Measurements from ENCODE around the gene RNASE9. TPM values are rescaled to one million over a fixed set of nuclear protein-coding genes. Genes with fewer than 3 reads are reported as not detected.
A peak's percentile ranks its signal among the peaks of the same experiment; 100 is the strongest.

The RNASE9 gene
- total RNA-seq (not detected), polyA plus RNA-seq (ENCODE audit: insufficient read depth, low read depth, low replicate concordance) (not detected)
- long read RNA-seq, donor 1, result 0 reads
- long read RNA-seq, donor 2, result 0 reads
- long read RNA-seq, donor 3, result 0 reads
- long read RNA-seq, donor 4, result 0 reads
- long read RNA-seq, donor 5, result 0 reads
- long read RNA-seq, donor 6, result 0 reads
- long read RNA-seq, donor 7, result 0 reads
- long read RNA-seq, donor 8, result 0 reads
- long read RNA-seq, donor 9, result 0 reads
- long read RNA-seq, donor 10, result 0 reads

DNA sequence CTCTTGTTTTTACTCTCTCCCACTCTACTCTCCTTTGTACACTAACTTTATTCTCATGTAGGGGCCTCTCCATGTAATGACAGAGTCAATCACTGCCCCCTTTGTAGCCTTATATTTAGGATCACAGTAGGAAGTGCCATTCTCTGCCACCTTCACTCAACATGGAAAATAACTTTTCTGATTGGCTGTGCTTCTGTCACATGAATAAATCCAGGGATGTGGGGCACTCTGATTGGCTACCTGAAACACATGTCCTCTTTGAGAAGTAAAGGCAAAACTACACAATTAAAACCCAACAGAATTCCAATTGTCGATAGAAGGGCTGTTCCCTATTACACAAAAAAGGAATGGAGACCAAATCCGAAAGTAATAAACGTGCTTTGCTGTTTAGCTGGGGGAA, at the start of gene RNASE9:
Gene RNASE9, minus strand, starts transcription at position 87 of the 400 bp plus-strand sequence.
- DNase-seq, result no peak
- H3K9ac ChIP-seq (ENCODE audit: low read length in 3 of 3), result no peak within 1 kb of the TSS
- no peaks in the 10 kb centered on the region for H3K9me3 ChIP-seq (ENCODE audit: control insufficient read depth in 2 of 3, insufficient read depth in 1 of 3, low read length in 3 of 3)
- FAIRE-seq, result no peak
- intact Hi-C loops (cut with DNase I), result no loop called here
- no peaks in the 10 kb centered on the region for H3K36me3 ChIP-seq (ENCODE audit: control insufficient read depth in 2 of 3, insufficient read depth in 3 of 3, low read length in 3 of 3)
- no peaks in the 10 kb centered on the region for H3K27me3 ChIP-seq (ENCODE audit: control insufficient read depth, insufficient read depth, low read length)
- TF ChIP-seq, protein P1, sequence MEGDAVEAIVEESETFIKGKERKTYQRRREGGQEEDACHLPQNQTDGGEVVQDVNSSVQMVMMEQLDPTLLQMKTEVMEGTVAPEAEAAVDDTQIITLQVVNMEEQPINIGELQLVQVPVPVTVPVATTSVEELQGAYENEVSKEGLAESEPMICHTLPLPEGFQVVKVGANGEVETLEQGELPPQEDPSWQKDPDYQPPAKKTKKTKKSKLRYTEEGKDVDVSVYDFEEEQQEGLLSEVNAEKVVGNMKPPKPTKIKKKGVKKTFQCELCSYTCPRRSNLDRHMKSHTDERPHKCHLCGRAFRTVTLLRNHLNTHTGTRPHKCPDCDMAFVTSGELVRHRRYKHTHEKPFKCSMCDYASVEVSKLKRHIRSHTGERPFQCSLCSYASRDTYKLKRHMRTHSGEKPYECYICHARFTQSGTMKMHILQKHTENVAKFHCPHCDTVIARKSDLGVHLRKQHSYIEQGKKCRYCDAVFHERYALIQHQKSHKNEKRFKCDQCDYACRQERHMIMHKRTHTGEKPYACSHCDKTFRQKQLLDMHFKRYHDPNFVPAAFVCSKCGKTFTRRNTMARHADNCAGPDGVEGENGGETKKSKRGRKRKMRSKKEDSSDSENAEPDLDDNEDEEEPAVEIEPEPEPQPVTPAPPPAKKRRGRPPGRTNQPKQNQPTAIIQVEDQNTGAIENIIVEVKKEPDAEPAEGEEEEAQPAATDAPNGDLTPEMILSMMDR (IDR thresholded peaks at IDR 0.05; ENCODE audit: borderline replicate concordance, extremely low read depth, insufficient read depth), result no peak
- no peak within 1 kb of the TSS for H3K27ac ChIP-seq (ENCODE audit: low read depth in 2 of 2, low read length in 2 of 2)
- H3K4me3 ChIP-seq (ENCODE audit: low read length in 3 of 3), result no peak within 1 kb of the TSS
- no peaks in the 10 kb centered on the region for H3K4me1 ChIP-seq (ENCODE audit: control insufficient read depth in 2 of 3, insufficient read depth in 2 of 3, low read depth in 1 of 3, low read length in 3 of 3)

DNA sequence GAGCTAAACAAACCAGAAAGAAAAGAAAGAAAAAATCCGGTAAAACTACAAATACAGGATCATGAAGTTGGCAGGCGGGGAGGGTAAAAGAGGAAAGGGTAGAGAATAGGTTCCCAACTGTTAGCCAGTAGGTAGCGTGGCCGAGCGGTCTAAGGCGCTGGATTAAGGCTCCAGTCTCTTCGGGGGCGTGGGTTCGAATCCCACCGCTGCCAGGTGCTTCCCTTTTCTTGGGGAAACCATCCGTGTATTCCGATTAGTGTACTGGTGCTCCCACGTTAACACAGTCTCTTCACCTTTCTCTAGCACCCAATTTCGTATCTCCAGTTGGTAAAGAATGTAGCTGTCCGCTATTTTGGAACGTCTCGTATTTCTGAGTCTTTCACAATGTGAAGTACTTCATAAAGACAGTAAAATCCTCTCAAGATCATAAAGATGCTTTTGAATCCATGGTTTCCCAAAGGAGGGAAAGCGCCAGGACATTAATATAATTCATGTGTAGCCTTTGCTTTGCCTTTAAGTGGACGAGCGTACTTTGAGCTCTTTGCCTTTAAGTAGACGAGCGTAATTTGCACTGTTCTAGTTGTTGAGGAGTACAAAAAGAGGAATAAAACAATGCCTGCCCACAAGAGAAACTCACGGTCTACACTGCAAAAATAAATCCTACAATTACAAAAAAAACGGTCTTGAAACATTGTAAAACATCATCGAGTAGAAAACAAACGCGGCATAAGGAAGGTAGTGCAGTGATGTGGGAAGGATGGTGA, 49.3 kb upstream of the RNASE9 start:
- FAIRE-seq, result no peak
- peak overlapping the region in 1 of 2 donors; percentile 24 for H3K27ac ChIP-seq (ENCODE audit: low read depth in 2 of 2, low read length in 2 of 2)
- H3K9me3 ChIP-seq (ENCODE audit: control insufficient read depth in 2 of 3, insufficient read depth in 1 of 3, low read length in 3 of 3), result no peaks in the 10 kb centered on the region
- no peaks in the 10 kb centered on the region for H3K27me3 ChIP-seq (ENCODE audit: control insufficient read depth, insufficient read depth, low read length)
- peaks cover 0 to 6% (median 0%) of the 10 kb centered on the region in 3 donors for H3K4me1 ChIP-seq (ENCODE audit: control insufficient read depth in 2 of 3, insufficient read depth in 2 of 3, low read depth in 1 of 3, low read length in 3 of 3)
- intact Hi-C loops (cut with DNase I), result loop anchor here (5.0 kb wide), 1 partner anchor 77 kb away; the partner anchor contains the start of gene ANG
- H3K4me3 ChIP-seq (ENCODE audit: low read length in 3 of 3), result peak overlapping the region; percentile 89 to 99 (median 93)
- peak; percentile 80 to 90 (median 86) for DNase-seq
- TF ChIP-seq, protein P1 (IDR thresholded peaks at IDR 0.05; ENCODE audit: borderline replicate concordance, extremely low read depth, insufficient read depth), result no peak
- H3K36me3 ChIP-seq (ENCODE audit: control insufficient read depth in 2 of 3, insufficient read depth in 3 of 3, low read length in 3 of 3), result no peaks in the 10 kb centered on the region
- H3K9ac ChIP-seq (ENCODE audit: low read length in 3 of 3), result peak overlapping the region; percentile 56 to 98 (median 83)

DNA sequence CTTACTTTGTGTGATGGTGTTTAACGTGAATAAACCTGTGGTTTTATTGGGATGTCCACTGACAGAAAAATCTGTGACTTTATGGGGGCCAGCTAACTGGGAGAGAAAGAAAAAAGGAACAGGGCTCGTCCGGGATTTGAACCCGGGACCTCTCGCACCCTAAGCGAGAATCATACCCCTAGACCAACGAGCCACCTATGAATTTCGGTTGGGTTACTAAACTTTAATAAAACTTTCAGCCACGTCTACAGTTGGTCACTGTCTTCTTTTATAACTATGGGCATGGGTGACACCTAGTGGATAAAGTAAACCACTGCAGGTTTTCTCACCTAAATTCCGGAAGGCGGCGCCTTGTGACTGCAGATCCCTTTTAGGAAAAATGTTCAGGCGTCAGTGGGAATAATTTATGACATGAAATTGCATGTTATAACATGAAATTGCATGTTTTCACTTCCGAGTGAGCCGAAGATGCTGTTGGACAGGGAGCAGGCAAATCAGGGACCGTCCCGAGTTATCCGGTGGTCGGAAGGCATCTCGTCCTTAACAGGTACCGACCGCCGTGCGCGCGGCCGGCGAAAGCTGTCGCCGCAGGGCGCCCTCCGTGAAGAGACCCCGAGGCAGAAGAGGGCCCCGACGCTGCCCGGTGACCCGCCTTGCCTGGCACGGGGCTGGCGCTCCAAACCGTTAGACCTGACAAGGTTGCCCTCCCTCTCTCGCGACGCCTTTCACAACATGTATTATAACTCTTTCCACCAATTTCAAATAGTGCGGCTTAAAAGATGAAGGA, 48.6 kb upstream of the RNASE9 start:
- TF ChIP-seq, protein P1 (IDR thresholded peaks at IDR 0.05; ENCODE audit: borderline replicate concordance, extremely low read depth, insufficient read depth), result peak; percentile 98
- Histone ChIP-seq H3K4me1 (ENCODE audit: control insufficient read depth in 2 of 3, insufficient read depth in 2 of 3, low read depth in 1 of 3, low read length in 3 of 3) (peaks cover 0 to 6% (median 0%) of the 10 kb centered on the region in 3 donors), H3K36me3 (ENCODE audit: control insufficient read depth in 2 of 3, insufficient read depth in 3 of 3, low read length in 3 of 3) (no peaks in the 10 kb centered on the region), H3K9ac (ENCODE audit: low read length in 3 of 3) (peak overlapping the region; percentile 56 to 98 (median 83)), H3K9me3 (ENCODE audit: control insufficient read depth in 2 of 3, insufficient read depth in 1 of 3, low read length in 3 of 3) (no peaks in the 10 kb centered on the region), H3K4me3 (ENCODE audit: low read length in 3 of 3) (peak overlapping the region; percentile 89 to 99 (median 93)), H3K27ac (ENCODE audit: low read depth in 2 of 2, low read length in 2 of 2) (peak overlapping the region in 1 of 2 donors; percentile 24), H3K27me3 (ENCODE audit: control insufficient read depth, insufficient read depth, low read length) (no peaks in the 10 kb centered on the region)
- DNase-seq (peak; percentile 81 to 97 (median 86)), FAIRE-seq (peak; percentile 30)
- intact Hi-C loops (cut with DNase I), result loop anchor here (5.0 to 10.0 kb wide), 3 partner anchors 78 to 285 kb away; partner anchors contain the start of genes ANG and TEP1

Data from kidney (tissue), 22 donors.